Ovary (tissue), 3 donors: ENCODE measurements around the gene PHOSPHO2.

ENCODE experiments used
- CTCF ChIP-seq, 3 donors: fragments of 450-650 bp in 2 of 3; fragments of 200-600 bp in 1 of 3; IDR thresholded peaks; one replicate each; pipeline versions ENCODE4 v1.5.1 to v1.8.0; 2016 to 2022; ENCODE audit warnings: antibody characterized with exemption in 3 of 3, mild to moderate bottlenecking in 1 of 3
- EP300 ChIP-seq: sonication (generic); formaldehyde crosslinking; IDR thresholded peaks from one replicate; pipeline ENCODE4 v1.6.1; 2017; ENCODE audit warnings: antibody characterized with exemption
- POLR2A ChIP-seq: fragments of 450-650 bp; IDR thresholded peaks from one replicate; pipeline ENCODE4 v1.6.1; 2017; ENCODE audit warnings: antibody characterized with exemption, mild to moderate bottlenecking, moderate library complexity
- donor health status: DM: no; HTN: no; CAD: no.

- no peak for TF ChIP-seq CTCF (IDR thresholded peaks at IDR 0.05)
- no peak for TF ChIP-seq POLR2A
- no peak for TF ChIP-seq EP300
Measured at GRCh38 chr2:169663247-169663646, 31.0 kb upstream of the PHOSPHO2 start.
